ENCODE measurements around the gene SEMA3A. TPM values are rescaled to one million over a fixed set of nuclear protein-coding genes. Genes with fewer than 3 reads are reported as not detected.

The SEMA3A gene
- total RNA-seq, 2 donors from 2014 or later = 0.68 to 1.1 TPM

GRCh38 chr7:84139986-84140729 is 54.4 kb downstream of the SEMA3A start:
- H3K9me3 ChIP-seq = no peaks in the 10 kb centered on the region
- no peak overlapping the region for H3K4me3 ChIP-seq
- no peak overlapping the region for H3K27ac ChIP-seq
- H3K4me1 ChIP-seq (ENCODE audit: control insufficient read depth in 1 of 2, low read depth in 2 of 2) = no peaks in the 10 kb centered on the region
- no peak for DNase-seq (ENCODE audit: low spot score)
- ATAC-seq (ENCODE audit: insufficient number of reproducible peaks, low FRiP score, low read depth) = no peak
- no peaks in the 10 kb centered on the region for H3K27me3 ChIP-seq (replicated peaks; ENCODE audit: insufficient read depth)
- TF ChIP-seq CTCF (IDR thresholded peaks at IDR 0.05) = no peak
- no peaks in the 10 kb centered on the region for H3K36me3 ChIP-seq

- Histone ChIP-seq H3K9me3 (no peaks in the 10 kb centered on the region), H3K27ac (no peak overlapping the region), H3K4me1 (ENCODE audit: control insufficient read depth in 1 of 2, low read depth in 2 of 2) (no peaks in the 10 kb centered on the region), H3K27me3 (replicated peaks; ENCODE audit: insufficient read depth) (no peaks in the 10 kb centered on the region), H3K4me3 (no peak overlapping the region), H3K36me3 (no peaks in the 10 kb centered on the region)
- DNase-seq (ENCODE audit: low spot score) = no peak
- ATAC-seq (ENCODE audit: insufficient number of reproducible peaks, low FRiP score, low read depth) = no peak
- TF ChIP-seq CTCF (IDR thresholded peaks at IDR 0.05) = no peak
Measured at GRCh38 chr7:84138411-84138810, 56.2 kb downstream of the SEMA3A start.

- no peaks in the 10 kb centered on the region for H3K9me3 ChIP-seq
- H3K36me3 ChIP-seq = no peaks in the 10 kb centered on the region
- DNase-seq (ENCODE audit: low spot score) (no peak), ATAC-seq (ENCODE audit: insufficient number of reproducible peaks, low FRiP score, low read depth) (no peak)
- no peaks in the 10 kb centered on the region for H3K27me3 ChIP-seq (replicated peaks; ENCODE audit: insufficient read depth)
- no peak overlapping the region for H3K27ac ChIP-seq
- H3K4me3 ChIP-seq = no peak overlapping the region
- TF ChIP-seq CTCF (IDR thresholded peaks at IDR 0.05) = no peak
- H3K4me1 ChIP-seq (ENCODE audit: control insufficient read depth in 1 of 2, low read depth in 2 of 2) = no peaks in the 10 kb centered on the region
Measured at GRCh38 chr7:84137812-84138211, 56.8 kb downstream of the SEMA3A start.

GRCh38 chr7:84136809-84137208 is 57.8 kb downstream of the SEMA3A start:
- DNase-seq (ENCODE audit: low spot score) (no peak), ATAC-seq (ENCODE audit: insufficient number of reproducible peaks, low FRiP score, low read depth) (no peak)
- Histone ChIP-seq H3K27me3 (replicated peaks; ENCODE audit: insufficient read depth) (no peaks in the 10 kb centered on the region), H3K9me3 (no peaks in the 10 kb centered on the region), H3K4me3 (no peak overlapping the region), H3K36me3 (no peaks in the 10 kb centered on the region), H3K4me1 (ENCODE audit: control insufficient read depth in 1 of 2, low read depth in 2 of 2) (no peaks in the 10 kb centered on the region), H3K27ac (no peak overlapping the region)
- TF ChIP-seq CTCF (IDR thresholded peaks at IDR 0.05) = no peak

- DNase-seq (ENCODE audit: low spot score) = no peak
- Histone ChIP-seq H3K9me3 (no peaks in the 10 kb centered on the region), H3K4me1 (ENCODE audit: control insufficient read depth in 1 of 2, low read depth in 2 of 2) (no peaks in the 10 kb centered on the region), H3K27me3 (replicated peaks; ENCODE audit: insufficient read depth) (no peaks in the 10 kb centered on the region), H3K36me3 (no peaks in the 10 kb centered on the region), H3K27ac (no peak overlapping the region), H3K4me3 (no peak overlapping the region)
- ATAC-seq (ENCODE audit: insufficient number of reproducible peaks, low FRiP score, low read depth) = no peak
- TF ChIP-seq CTCF (IDR thresholded peaks at IDR 0.05) = no peak
Measured at GRCh38 chr7:84136336-84136735, 58.3 kb downstream of the SEMA3A start.
